Activated T-cell treated with anti-CD3 and anti-CD28 coated beads for 24 hours (primary cell): ENCODE measurements around the gene RNF175.
"Not testable (repeated sequence)": the region's sequence is repeated elsewhere in the genome, so short reads cannot be mapped to it uniquely, and the experiment has no call there.

Source experiments
- DNase-seq: peaks from one replicate; pipeline ENCODE4 v3.0.0-alpha.2; 2020; ENCODE audit warnings: low read depth

The RNF175 gene

GRCh38 chr4:153683763-153684181 lies 76.1 kb downstream of the RNF175 start:
- DNase-seq: no peak

GRCh38 chr4:153679486-153679885 lies 80.3 kb downstream of the RNF175 start:
- no peak for DNase-seq

GRCh38 chr4:153676984-153677383 lies 82.8 kb downstream of the RNF175 start:
- no peak for DNase-seq

GRCh38 chr4:153676486-153676885 lies 83.3 kb downstream of the RNF175 start:
- no peak for DNase-seq

- DNase-seq: no peak
Measured at GRCh38 chr4:153669838-153670237, 90.0 kb downstream of the RNF175 start.

- no peak for DNase-seq
Measured at GRCh38 chr4:153668647-153669046, 91.2 kb downstream of the RNF175 start.

- DNase-seq: not testable (repeated sequence)
Measured at GRCh38 chr4:153666505-153666904, 93.3 kb downstream of the RNF175 start.

GRCh38 chr4:153663667-153664066 lies 96.2 kb downstream of the RNF175 start:
- DNase-seq: no peak

- DNase-seq: no peak
Measured at GRCh38 chr4:153661908-153662307, 97.9 kb downstream of the RNF175 start.

- no peak for DNase-seq
Measured at GRCh38 chr4:153661215-153661822, 98.5 kb downstream of the RNF175 start.
